Measurements from ENCODE around the gene TM4SF4. TPM values are rescaled to one million over a fixed set of nuclear protein-coding genes. Genes with fewer than 3 reads are reported as not detected.

The TM4SF4 gene
- total RNA-seq, 1 experiment from 2014 or later: 1.4 TPM

GRCh38 chr3:149496891-149497290 lies 22.4 kb downstream of the TM4SF4 start:
- no peak for DNase-seq (ENCODE audit: low spot score)

DNA sequence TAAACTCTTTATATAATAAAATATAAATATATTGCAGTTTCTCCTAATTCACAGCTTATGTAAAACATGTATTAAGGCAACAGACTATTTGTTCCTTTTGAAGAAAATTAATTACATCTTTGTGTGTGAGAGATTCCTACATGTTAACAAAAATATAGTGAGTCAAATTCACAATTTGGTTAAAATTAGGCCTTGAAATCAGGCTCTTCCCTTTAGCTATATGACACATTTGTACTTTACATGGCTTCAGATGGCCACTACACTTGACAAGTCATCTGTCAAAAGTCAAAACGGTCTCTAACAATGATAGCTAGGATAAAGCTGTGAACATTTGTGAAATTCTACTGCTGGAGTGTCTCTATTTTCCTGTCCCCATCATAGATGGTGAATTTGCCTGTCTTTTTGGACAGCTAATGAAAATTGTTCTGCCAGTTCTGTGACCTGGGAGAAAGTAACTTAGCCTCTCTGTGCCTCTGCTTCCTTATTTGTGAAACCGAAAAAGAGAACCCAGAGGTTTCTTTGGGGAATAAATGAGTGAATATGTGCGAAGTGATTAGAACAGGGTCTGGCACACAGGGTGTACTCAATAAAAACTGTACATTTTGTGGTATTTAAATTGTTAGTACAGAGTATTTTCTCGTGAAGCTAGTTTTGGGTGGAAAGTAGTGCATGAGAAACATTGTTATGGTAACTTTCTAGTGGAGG lies 23.6 kb downstream of the TM4SF4 start:
- ATAC-seq (no peak), DNase-seq (ENCODE audit: low spot score) (no peak)
- ChIA-PET CTCF (interaction anchor here (1.1 to 1.5 kb wide), 4 partner anchors 9 to 310 kb away, joined by 4 to 5 read pairs (median 4); no protein-coding TSS in a partner anchor), POLR2A (no interaction called here)
- Mint-ChIP-seq H3K27me3 (ENCODE audit: low read depth) (no peaks in the 10 kb centered on the region; the same call in 1 of the 2 replicates), H3K4me3 (no peak overlapping the region), H3K36me3 (no peaks in the 10 kb centered on the region), H3K27ac (no peak overlapping the region), H3K9me3 (no peaks in the 10 kb centered on the region), H3K4me1 (peaks cover 11% of the 10 kb centered on the region)
- TF ChIP-seq CTCF (IDR thresholded peaks at IDR 0.05): no peak
- TF ChIP-seq, protein P1, sequence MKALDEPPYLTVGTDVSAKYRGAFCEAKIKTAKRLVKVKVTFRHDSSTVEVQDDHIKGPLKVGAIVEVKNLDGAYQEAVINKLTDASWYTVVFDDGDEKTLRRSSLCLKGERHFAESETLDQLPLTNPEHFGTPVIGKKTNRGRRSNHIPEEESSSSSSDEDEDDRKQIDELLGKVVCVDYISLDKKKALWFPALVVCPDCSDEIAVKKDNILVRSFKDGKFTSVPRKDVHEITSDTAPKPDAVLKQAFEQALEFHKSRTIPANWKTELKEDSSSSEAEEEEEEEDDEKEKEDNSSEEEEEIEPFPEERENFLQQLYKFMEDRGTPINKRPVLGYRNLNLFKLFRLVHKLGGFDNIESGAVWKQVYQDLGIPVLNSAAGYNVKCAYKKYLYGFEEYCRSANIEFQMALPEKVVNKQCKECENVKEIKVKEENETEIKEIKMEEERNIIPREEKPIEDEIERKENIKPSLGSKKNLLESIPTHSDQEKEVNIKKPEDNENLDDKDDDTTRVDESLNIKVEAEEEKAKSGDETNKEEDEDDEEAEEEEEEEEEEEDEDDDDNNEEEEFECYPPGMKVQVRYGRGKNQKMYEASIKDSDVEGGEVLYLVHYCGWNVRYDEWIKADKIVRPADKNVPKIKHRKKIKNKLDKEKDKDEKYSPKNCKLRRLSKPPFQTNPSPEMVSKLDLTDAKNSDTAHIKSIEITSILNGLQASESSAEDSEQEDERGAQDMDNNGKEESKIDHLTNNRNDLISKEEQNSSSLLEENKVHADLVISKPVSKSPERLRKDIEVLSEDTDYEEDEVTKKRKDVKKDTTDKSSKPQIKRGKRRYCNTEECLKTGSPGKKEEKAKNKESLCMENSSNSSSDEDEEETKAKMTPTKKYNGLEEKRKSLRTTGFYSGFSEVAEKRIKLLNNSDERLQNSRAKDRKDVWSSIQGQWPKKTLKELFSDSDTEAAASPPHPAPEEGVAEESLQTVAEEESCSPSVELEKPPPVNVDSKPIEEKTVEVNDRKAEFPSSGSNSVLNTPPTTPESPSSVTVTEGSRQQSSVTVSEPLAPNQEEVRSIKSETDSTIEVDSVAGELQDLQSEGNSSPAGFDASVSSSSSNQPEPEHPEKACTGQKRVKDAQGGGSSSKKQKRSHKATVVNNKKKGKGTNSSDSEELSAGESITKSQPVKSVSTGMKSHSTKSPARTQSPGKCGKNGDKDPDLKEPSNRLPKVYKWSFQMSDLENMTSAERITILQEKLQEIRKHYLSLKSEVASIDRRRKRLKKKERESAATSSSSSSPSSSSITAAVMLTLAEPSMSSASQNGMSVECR (CRISPR knock-in tag; IDR thresholded peaks at IDR 0.05; ENCODE audit: borderline replicate concordance): no peak
- TF ChIP-seq ZNF671 (CRISPR knock-in tag; IDR thresholded peaks at IDR 0.05): no peak
- no peak for TF ChIP-seq ATF3 (CRISPR knock-in tag; conservative IDR thresholded peaks at IDR 0.05)

More at GRCh38 chr3:149496891-149497290, 22.4 kb downstream of the TM4SF4 start:
- H3K27ac Mint-ChIP-seq: no peak overlapping the region
- H3K4me1 Mint-ChIP-seq: peaks cover 11% of the 10 kb centered on the region
- POLR2A ChIA-PET: no interaction called here
- no peak overlapping the region for H3K4me3 Mint-ChIP-seq
- CTCF ChIA-PET: interaction anchor here (1.5 kb wide), 1 partner anchor 33 kb away, joined by 4 read pairs; no protein-coding TSS in a partner anchor
- no peak for TF ChIP-seq ATF1 (CRISPR knock-in tag; IDR thresholded peaks at IDR 0.05)
- TF ChIP-seq ZNF317 (CRISPR knock-in tag; IDR thresholded peaks at IDR 0.05; ENCODE audit: borderline replicate concordance, low read depth): no peak
- no peak for TF ChIP-seq SMAD4 (CRISPR knock-in tag; IDR thresholded peaks at IDR 0.05)
- no peak for TF ChIP-seq ZNF396 (CRISPR knock-in tag; IDR thresholded peaks at IDR 0.05; ENCODE audit: borderline replicate concordance)
- TF ChIP-seq NFE2L1 (CRISPR knock-in tag; IDR thresholded peaks at IDR 0.05): no peak
- no peak for TF ChIP-seq MXD4 (CRISPR knock-in tag; IDR thresholded peaks at IDR 0.05; ENCODE audit: borderline replicate concordance)
- TF ChIP-seq ZBTB43 (CRISPR knock-in tag; IDR thresholded peaks at IDR 0.05): no peak
- no peak for TF ChIP-seq MYBL2 (CRISPR knock-in tag; IDR thresholded peaks at IDR 0.05)
- TF ChIP-seq TEAD4 (CRISPR knock-in tag; IDR thresholded peaks at IDR 0.05): no peak
- no peak for TF ChIP-seq MLX (CRISPR knock-in tag; IDR thresholded peaks at IDR 0.05)
- TF ChIP-seq ZNF671 (CRISPR knock-in tag; IDR thresholded peaks at IDR 0.05): no peak
- no peaks in the 10 kb centered on the region; the same call in 1 of the 2 replicates for H3K27me3 Mint-ChIP-seq (ENCODE audit: low read depth)
- H3K9me3 Mint-ChIP-seq: no peaks in the 10 kb centered on the region
- ATAC-seq: no peak
- no peaks in the 10 kb centered on the region for H3K36me3 Mint-ChIP-seq
